WTC11 (cell line): ENCODE data around the gene HNRNPM. TPM values are rescaled to one million over a fixed set of nuclear protein-coding genes. Genes with fewer than 3 reads are reported as not detected.

ENCODE experiments used
- ATAC-seq: fragments of 200-7000 bp; cut with Tn5 transposase; 2 replicates; pipeline ENCODE4 v1.10.0; 2021; ENCODE audit warnings: mild to moderate bottlenecking, moderate library complexity
- CTCF ChIA-PET: fragments of 300-600 bp; sonication (Branson Sonifier 250); formaldehyde crosslinking; loops from one replicate; lab custom pipeline; 2021; ENCODE audit warnings: antibody characterized with exemption; lab: Charles Lee
- POLR2A ChIA-PET: fragments of 350-600 bp; sonication (Branson Sonifier 250); formaldehyde crosslinking; loops from one replicate; lab custom pipeline; 2021; ENCODE audit warnings: antibody characterized with exemption; lab: Charles Lee
- DNase-seq: peaks from one replicate; pipeline ENCODE4 v3.0.0; 2021; ENCODE audit warnings: low spot score
- H3K27ac Mint-ChIP-seq: 2 replicates; pipeline ENCODE4 v1.8.0; 2021; ENCODE audit warnings: mixed read lengths
- H3K27me3 Mint-ChIP-seq: 2 replicates; pipeline ENCODE4 v1.8.0; 2021; ENCODE audit warnings: low read depth, mild to moderate bottlenecking, moderate library complexity, mixed read lengths
- H3K36me3 Mint-ChIP-seq: 2 replicates; pipeline ENCODE4 v1.8.0; 2021; ENCODE audit warnings: mixed read lengths
- H3K4me1 Mint-ChIP-seq: 2 replicates; pipeline ENCODE4 v1.8.0; 2022; ENCODE audit warnings: mixed read lengths
- H3K4me3 Mint-ChIP-seq: 2 replicates; pipeline ENCODE4 v1.8.0; 2021; ENCODE audit warnings: mild to moderate bottlenecking, moderate library complexity, mixed read lengths
- H3K9me3 Mint-ChIP-seq: 2 replicates; pipeline ENCODE4 v1.8.0; 2021; ENCODE audit warnings: mixed read lengths
- AFF4 ChIP-seq: sonication (generic); formaldehyde crosslinking; IDR thresholded peaks from 2 replicates; pipeline ENCODE4 v1.8.1; 2023; ENCODE audit warnings: mild to moderate bottlenecking, missing genetic modification reagents, borderline replicate concordance
- CBFB ChIP-seq: sonication (generic); formaldehyde crosslinking; IDR thresholded peaks from 2 replicates; pipeline ENCODE4 v1.8.1; 2022; ENCODE audit warnings: mild to moderate bottlenecking, low read depth, missing genetic modification reagents
- E2F1 ChIP-seq: sonication (generic); formaldehyde crosslinking; IDR thresholded peaks from 2 replicates; pipeline ENCODE4 v1.8.0; 2022; ENCODE audit warnings: mild to moderate bottlenecking, missing genetic modification reagents
- FOXJ3 ChIP-seq: sonication (generic); formaldehyde crosslinking; IDR thresholded peaks from 2 replicates; pipeline ENCODE4 v1.9.0; 2021; ENCODE audit warnings: missing genetic modification reagents, mild to moderate bottlenecking, borderline replicate concordance
- JUN ChIP-seq: sonication (generic); formaldehyde crosslinking; IDR thresholded peaks from 2 replicates; pipeline ENCODE4 v1.8.0; 2023; ENCODE audit warnings: mild to moderate bottlenecking, missing genetic modification reagents
- MAX ChIP-seq: sonication (generic); formaldehyde crosslinking; IDR thresholded peaks from 2 replicates; pipeline ENCODE4 v1.8.0; 2022; ENCODE audit warnings: mild to moderate bottlenecking, missing genetic modification reagents
- OVOL2 ChIP-seq: fragments of 250-450 bp; sonication (Bioruptor Pico); IDR thresholded peaks from 2 replicates; pipeline ENCODE4 v1.9.0; 2021; ENCODE audit warnings: mild to moderate bottlenecking, borderline replicate concordance
- PRDM15 ChIP-seq: sonication (generic); formaldehyde crosslinking; IDR thresholded peaks from 2 replicates; pipeline ENCODE4 v1.8.0; 2022; ENCODE audit warnings: missing genetic modification reagents
- RORB ChIP-seq: fragments of 250-450 bp; sonication (Bioruptor Pico); IDR thresholded peaks from 2 replicates; pipeline ENCODE4 v1.9.0; 2021; ENCODE audit warnings: mild to moderate bottlenecking
- USF1 ChIP-seq: sonication (generic); formaldehyde crosslinking; IDR thresholded peaks from 2 replicates; pipeline ENCODE4 v1.8.0; 2022; ENCODE audit warnings: mild to moderate bottlenecking, missing genetic modification reagents
- ZSCAN18 ChIP-seq: fragments of 250-450 bp; sonication (Bioruptor Pico); IDR thresholded peaks from 2 replicates; pipeline ENCODE4 v2.1.2; 2022; ENCODE audit warnings: mild to moderate bottlenecking, moderate library complexity
- total RNA-seq: library from RNA; stranded (reverse); gene quantifications from 3 replicates; pipeline ENCODE4 v1.2.3, GENCODE V29; 2021

HNRNPM gene
- total RNA-seq, 1 experiment from 2014 or later: 416 TPM

- Mint-ChIP-seq H3K4me1 (peaks cover 11% of the 10 kb centered on the region), H3K27ac (no peak overlapping the region)
- no peak for ATAC-seq
Measured at GRCh38 chr19:8504171-8504570, 59.4 kb downstream of the HNRNPM start.

GRCh38 chr19:8504919-8505318 is 60.1 kb downstream of the HNRNPM start:
- H3K27ac Mint-ChIP-seq: peak overlapping the region; percentile 48; the same call in 1 of the 2 replicates
- no peak for TF ChIP-seq ZSCAN18
- TF ChIP-seq AFF4 (CRISPR knock-in tag): no peak
- no peak for TF ChIP-seq JUN
- no peak for TF ChIP-seq USF1 (CRISPR knock-in tag)
- no peak for TF ChIP-seq E2F1 (CRISPR knock-in tag)
- TF ChIP-seq CBFB (CRISPR knock-in tag): no peak
- TF ChIP-seq PRDM15 (CRISPR knock-in tag): no peak
- TF ChIP-seq, all 79 proteins: peak for 0
- ChIA-PET POLR2A (no interaction called here), CTCF (interaction anchor here (0.6 to 3.1 kb wide), 8 partner anchors 9 to 157 kb away, joined by 3 to 18 read pairs (median 8); partner anchors contain the start of genes MARCHF2, RAB11B and ZNF414)
- H3K27me3 Mint-ChIP-seq: peaks cover 4% of the 10 kb centered on the region; the same call in 1 of the 2 replicates
- H3K4me3 Mint-ChIP-seq: peak overlapping the region; percentile 47
- H3K9me3 Mint-ChIP-seq: no peaks in the 10 kb centered on the region
- ATAC-seq: no peak
- peaks cover 11% of the 10 kb centered on the region for H3K4me1 Mint-ChIP-seq
- no peak for DNase-seq
- no peaks in the 10 kb centered on the region for H3K36me3 Mint-ChIP-seq

More at GRCh38 chr19:8504171-8504570, 59.4 kb downstream of the HNRNPM start:
- H3K27me3 Mint-ChIP-seq: peaks cover 4% of the 10 kb centered on the region; the same call in 1 of the 2 replicates
- CTCF ChIA-PET: interaction anchor here (1.4 to 3.1 kb wide), 2 partner anchors 9 to 77 kb away, joined by 4 to 18 read pairs; partner anchors contain the start of gene ZNF414
- TF ChIP-seq FOXJ3 (CRISPR knock-in tag) (no peak), OVOL2 (CRISPR knock-in tag) (no peak), ZSCAN18 (no peak), RORB (CRISPR knock-in tag) (no peak), MAX (no peak)
- TF ChIP-seq, all 79 proteins: peak for 0
- DNase-seq: no peak
- H3K9me3 Mint-ChIP-seq: no peaks in the 10 kb centered on the region
- no peaks in the 10 kb centered on the region for H3K36me3 Mint-ChIP-seq
- peak overlapping the region; percentile 37; the same call in 1 of the 2 replicates for H3K4me3 Mint-ChIP-seq
- POLR2A ChIA-PET: no interaction called here
